GM12878 (cell line): Measurements from ENCODE around the gene EPHB1. TPM values are rescaled to one million over a fixed set of nuclear protein-coding genes. Genes with fewer than 3 reads are reported as not detected.
"Not testable (repeated sequence)": the region's sequence is repeated elsewhere in the genome, so short reads cannot be mapped to it uniquely, and the experiment has no call there.

Experiments
- ATAC-seq: fragments of 200-7000 bp; cut with Tn5 transposase; 3 replicates; pipeline ENCODE4 v1.9.1; 2020; ENCODE audit warnings: mild to moderate bottlenecking, moderate library complexity
- BruUV-seq: library from RNA; stranded (reverse); fragments of 400-500 nt; replicated peaks from 2 replicates; lab custom pipeline; 2021; lab: Mats Ljungman, UMichigan
- CTCF ChIA-PET: fragments of 300-600 bp; sonication (Branson Sonifier 250); formaldehyde crosslinking; extraction: SDS; loops from one replicate; lab custom pipeline; 2021; ENCODE audit warnings: inconsistent platforms; lab: Yijun Ruan, JAX
- POLR2A ChIA-PET: fragments of 350-600 bp; formaldehyde crosslinking; extraction: SDS; loops from one replicate; lab custom pipeline; 2021; ENCODE audit warnings: inconsistent platforms; lab: Charles Lee
- RAD21 ChIA-PET: fragments of 300-600 bp; sonication (Branson Sonifier 250); formaldehyde crosslinking; loops from one replicate; lab custom pipeline; 2023; ENCODE audit warnings: antibody characterized with exemption; ENCODE audit not compliant: unreplicated experiment; lab: Charles Lee
- SMC1A ChIA-PET: fragments of 300-600 bp; sonication (Branson Sonifier 250); formaldehyde crosslinking; loops from one replicate; lab custom pipeline; 2023; ENCODE audit not compliant: unreplicated experiment, uncharacterized antibody; lab: Charles Lee
- DNase-seq: peaks from one replicate; pipeline ENCODE4 v3.0.0-alpha.2; 2011; ENCODE audit warnings: low read depth, low spot score
- FAIRE-seq: peaks from 3 replicates; lab custom pipeline; 2011; peaks lifted over from hg19 to GRCh38; lab: Jason Lieb, UNC
- H2AFZ ChIP-seq: 2 replicates; pipeline ENCODE4 v1.6.0; 2011; ENCODE audit warnings: low read depth, low read length, control low read depth; ENCODE audit not compliant: control insufficient read depth
- H3K27ac ChIP-seq: 2 replicates; pipeline ENCODE4 v1.5.1; 2011; ENCODE audit warnings: control low read depth; ENCODE audit not compliant: control insufficient read depth, insufficient read depth
- H3K27me3 ChIP-seq, 2 experiments: replicated peaks in 1 of 2; 2 replicates each; pipeline versions ENCODE4 v1.6.0 to v1.6.1; 2011; ENCODE audit warnings: low read length in 1 of 2; ENCODE audit not compliant: control insufficient read depth in 2 of 2, insufficient read depth in 2 of 2
- H3K36me3 ChIP-seq, 2 experiments: 2 replicates each; pipeline ENCODE4 v1.5.1; 2011; ENCODE audit warnings: low read length in 1 of 2; ENCODE audit not compliant: control insufficient read depth in 2 of 2, insufficient read depth in 2 of 2
- H3K4me1 ChIP-seq: 2 replicates; pipeline ENCODE4 v1.6.1; 2011; ENCODE audit warnings: mild to moderate bottlenecking, low read length, moderate library complexity, mixed read lengths; ENCODE audit not compliant: control insufficient read depth, insufficient read depth
- H3K4me2 ChIP-seq: 2 replicates; pipeline ENCODE4 v1.6.0; 2011; ENCODE audit warnings: control low read depth; ENCODE audit not compliant: control insufficient read depth, insufficient read depth
- H3K4me3 ChIP-seq: fragments of 200-600 bp; sonication (generic); 2 replicates; pipeline ENCODE4 v1.5.1; 2016
- H3K79me2 ChIP-seq: 2 replicates; pipeline ENCODE4 v1.6.0; 2011; ENCODE audit warnings: low read length; ENCODE audit not compliant: control insufficient read depth, insufficient read depth
- H3K9ac ChIP-seq: 2 replicates; pipeline ENCODE4 v1.8.0; 2011; ENCODE audit warnings: low read length, control low read depth, mixed read lengths; ENCODE audit not compliant: control insufficient read depth, insufficient read depth
- H3K9me3 ChIP-seq: replicated peaks from 3 replicates; pipeline ENCODE4 v1.5.1; 2011; ENCODE audit warnings: mild to moderate bottlenecking, low read length; ENCODE audit not compliant: control insufficient read depth, insufficient read depth
- H4K20me1 ChIP-seq: 2 replicates; pipeline ENCODE4 v1.6.0; 2011; ENCODE audit not compliant: control insufficient read depth, insufficient read depth
- EZH2 ChIP-seq: IDR thresholded peaks from 2 replicates; pipeline ENCODE4 v1.6.1; 2012; ENCODE audit warnings: low read depth, mild to moderate bottlenecking, control low read depth, inconsistent platforms, low read length, borderline replicate concordance; ENCODE audit not compliant: control insufficient read depth
- GATAD2B ChIP-seq: fragments of 450-650 bp; conservative IDR thresholded peaks from 2 replicates; pipeline ENCODE4 v1.6.1; 2017; ENCODE audit warnings: low read depth, mild to moderate bottlenecking, moderate library complexity
- ZNF274 ChIP-seq: IDR thresholded peaks from one replicate; pipeline ENCODE4 v1.8.0; 2011; ENCODE audit not compliant: insufficient read length, insufficient read depth
- WGBS: methylation state at CpG from one replicate; pipeline ENCODE4 v1.1.6; 2016; ENCODE audit warnings: low lambda C conversion rate; ENCODE audit not compliant: insufficient replicate concordance, insufficient coverage; ENCODE audit errors: missing lambda C conversion rate; 5-methylcytosine and 5-hydroxymethylcytosine counted together
- in situ Hi-C: fragments of 300-500 bp; cut with MboI; formaldehyde crosslinking; loops from 9 replicates; pipeline ENCODE4 v1.14.3; 2018; ENCODE audit warnings: mixed read lengths
- intact Hi-C: fragments of 100-400 bp; cut with micrococcal nuclease; formaldehyde crosslinking; loops from one replicate; pipeline ENCODE4 v1.14.2; 2022; ENCODE audit not compliant: unreplicated experiment
- polyA plus RNA-seq, 11 experiments: library from polyadenylated mRNA; depleted of rRNA in 4 of 11; unstranded in 6 of 11; stranded (reverse) in 5 of 11; fragments of >200 nt; fragmentation: Nextera tagmentation in 4 of 11; fragmentation: Illumina TruSeq in 1 of 11; extraction: Ambion mirVana in 4 of 11; extraction: Trizol in 1 of 11; gene quantifications; 1 replicate in 1 of 11; 2 replicates in 10 of 11; pipeline versions ENCODE4 v1.2.1 to v1.2.3, GENCODE V29; 2011 to 2016; ENCODE audit warnings: inconsistent platforms in 2 of 11, missing spikeins in 2 of 11, low read depth in 1 of 11
- total RNA-seq, 4 experiments: library from RNA; depleted of rRNA in 3 of 4; stranded (reverse); fragments of >200 nt in 3 of 4; fragmentation: Illumina TruSeq in 1 of 4; extraction: Trizol in 1 of 4; gene quantifications; 2 replicates each; pipeline versions ENCODE4 v1.2.1 to v1.2.3, GENCODE V29; 2013 to 2021
- TF ChIP-seq, protein P1 (sequence below): fragments of 450-650 bp; IDR thresholded peaks from 2 replicates; pipeline ENCODE4 v1.6.1; 2016; ENCODE audit warnings: mild to moderate bottlenecking, moderate library complexity, borderline replicate concordance

EPHB1 gene
- total and polyA plus RNA-seq, 10 of the 15 experiments (the other 5 are each of a cell fraction or from before 2014, with no cell fraction given), result 0.33 to 23.8 (median 1.2) TPM

GRCh38 chr3:135000465-135000864 is 205.4 kb downstream of the EPHB1 start (continued):
- TF ChIP-seq EZH2, result no peak
- no peak for TF ChIP-seq GATAD2B
- TF ChIP-seq, protein P1, sequence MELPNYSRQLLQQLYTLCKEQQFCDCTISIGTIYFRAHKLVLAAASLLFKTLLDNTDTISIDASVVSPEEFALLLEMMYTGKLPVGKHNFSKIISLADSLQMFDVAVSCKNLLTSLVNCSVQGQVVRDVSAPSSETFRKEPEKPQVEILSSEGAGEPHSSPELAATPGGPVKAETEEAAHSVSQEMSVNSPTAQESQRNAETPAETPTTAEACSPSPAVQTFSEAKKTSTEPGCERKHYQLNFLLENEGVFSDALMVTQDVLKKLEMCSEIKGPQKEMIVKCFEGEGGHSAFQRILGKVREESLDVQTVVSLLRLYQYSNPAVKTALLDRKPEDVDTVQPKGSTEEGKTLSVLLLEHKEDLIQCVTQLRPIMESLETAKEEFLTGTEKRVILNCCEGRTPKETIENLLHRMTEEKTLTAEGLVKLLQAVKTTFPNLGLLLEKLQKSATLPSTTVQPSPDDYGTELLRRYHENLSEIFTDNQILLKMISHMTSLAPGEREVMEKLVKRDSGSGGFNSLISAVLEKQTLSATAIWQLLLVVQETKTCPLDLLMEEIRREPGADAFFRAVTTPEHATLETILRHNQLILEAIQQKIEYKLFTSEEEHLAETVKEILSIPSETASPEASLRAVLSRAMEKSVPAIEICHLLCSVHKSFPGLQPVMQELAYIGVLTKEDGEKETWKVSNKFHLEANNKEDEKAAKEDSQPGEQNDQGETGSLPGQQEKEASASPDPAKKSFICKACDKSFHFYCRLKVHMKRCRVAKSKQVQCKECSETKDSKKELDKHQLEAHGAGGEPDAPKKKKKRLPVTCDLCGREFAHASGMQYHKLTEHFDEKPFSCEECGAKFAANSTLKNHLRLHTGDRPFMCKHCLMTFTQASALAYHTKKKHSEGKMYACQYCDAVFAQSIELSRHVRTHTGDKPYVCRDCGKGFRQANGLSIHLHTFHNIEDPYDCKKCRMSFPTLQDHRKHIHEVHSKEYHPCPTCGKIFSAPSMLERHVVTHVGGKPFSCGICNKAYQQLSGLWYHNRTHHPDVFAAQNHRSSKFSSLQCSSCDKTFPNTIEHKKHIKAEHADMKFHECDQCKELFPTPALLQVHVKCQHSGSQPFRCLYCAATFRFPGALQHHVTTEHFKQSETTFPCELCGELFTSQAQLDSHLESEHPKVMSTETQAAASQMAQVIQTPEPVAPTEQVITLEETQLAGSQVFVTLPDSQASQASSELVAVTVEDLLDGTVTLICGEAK, result no peak
- TF ChIP-seq ZNF274, result no peak

GRCh38 chr3:135005616-135006015 is 210.6 kb downstream of the EPHB1 start:
- H3K27ac ChIP-seq, POLR2A ChIA-PET, H3K4me1 ChIP-seq, intact Hi-C loops, H3K9me3 ChIP-seq, H3K79me2 ChIP-seq, H3K4me2 ChIP-seq, DNase-seq, BruUV-seq, CTCF ChIA-PET, RAD21 ChIA-PET, H4K20me1 ChIP-seq, H3K27me3 ChIP-seq, H3K36me3 ChIP-seq, in situ Hi-C loops, H2AFZ ChIP-seq, FAIRE-seq, H3K4me3 ChIP-seq, H3K9ac ChIP-seq, ATAC-seq: not testable (repeated sequence)
- WGBS, result 76% methylated on average over 16 of the region's 19 CpGs
- SMC1A ChIA-PET, result interaction anchor here (0.6 kb wide), 1 partner anchor 88 kb away, joined by 5 read pairs; no protein-coding TSS in a partner anchor
